CD8-positive, alpha-beta memory T cell (primary cell): ENCODE measurements around the gene SELENOT. TPM values are rescaled to one million over a fixed set of nuclear protein-coding genes. Genes with fewer than 3 reads are reported as not detected.

Experiments used
- CTCF ChIA-PET: fragments of 350-600 bp; sonication (Branson Sonifier 250); formaldehyde crosslinking; loops from one replicate; lab custom pipeline; 2021; ENCODE audit warnings: antibody characterized with exemption; lab: Charles Lee
- POLR2A ChIA-PET: fragments of 350-600 bp; sonication (Branson Sonifier 250); formaldehyde crosslinking; loops from one replicate; lab custom pipeline; 2021; ENCODE audit warnings: antibody characterized with exemption; lab: Charles Lee
- DNase-seq, 5 donors: peaks; one replicate each; pipeline versions ENCODE4 v3.0.0 to v3.0.0-alpha.2; 2020 to 2022; ENCODE audit warnings: mixed read lengths in 1 of 5
- H3K27ac ChIP-seq: one replicate; pipeline ENCODE4 v1.7.0; 2013; ENCODE audit warnings: low read depth, mild to moderate bottlenecking, low read length, moderate library complexity
- H3K27me3 ChIP-seq: 2 replicates; pipeline ENCODE4 v1.7.0; 2013; ENCODE audit warnings: low read length, mild to moderate bottlenecking; ENCODE audit not compliant: insufficient read depth, poor library complexity, severe bottlenecking
- H3K36me3 ChIP-seq: 2 replicates; pipeline ENCODE4 v1.7.0; 2013; ENCODE audit warnings: mild to moderate bottlenecking, low read length, moderate library complexity; ENCODE audit not compliant: insufficient read depth
- H3K4me1 ChIP-seq: 2 replicates; pipeline ENCODE4 v1.7.0; 2013; ENCODE audit warnings: mild to moderate bottlenecking, low read length, moderate library complexity; ENCODE audit not compliant: insufficient read depth
- H3K4me3 ChIP-seq: 2 replicates; pipeline ENCODE4 v1.7.0; 2013; ENCODE audit warnings: mild to moderate bottlenecking, low read length
- H3K9me3 ChIP-seq: 2 replicates; pipeline ENCODE4 v1.7.0; 2013; ENCODE audit warnings: mild to moderate bottlenecking, low read length
- H3K27ac Mint-ChIP-seq, 8 donors: one replicate each; pipeline ENCODE4 v1.8.0; 2020 to 2021; ENCODE audit warnings: mixed read lengths in 8 of 8, mild to moderate bottlenecking in 6 of 8, inconsistent platforms in 3 of 8, moderate library complexity in 3 of 8
- H3K27me3 Mint-ChIP-seq, 2 donors: one replicate each; pipeline ENCODE4 v1.8.0; 2020 to 2021; ENCODE audit warnings: mixed read lengths in 2 of 2, mild to moderate bottlenecking in 1 of 2, moderate library complexity in 1 of 2
- H3K36me3 Mint-ChIP-seq, 3 donors: one replicate each; pipeline ENCODE4 v1.8.0; 2020 to 2021; ENCODE audit warnings: mixed read lengths in 3 of 3, inconsistent platforms in 1 of 3, mild to moderate bottlenecking in 1 of 3
- H3K4me1 Mint-ChIP-seq, 3 donors: one replicate each; pipeline ENCODE4 v1.8.0; 2020 to 2021; ENCODE audit warnings: mixed read lengths in 3 of 3, inconsistent platforms in 1 of 3, mild to moderate bottlenecking in 1 of 3
- H3K4me3 Mint-ChIP-seq, 7 donors: one replicate each; pipeline ENCODE4 v1.8.0; 2020 to 2021; ENCODE audit warnings: mixed read lengths in 7 of 7, mild to moderate bottlenecking in 6 of 7, moderate library complexity in 4 of 7, inconsistent platforms in 2 of 7
- H3K9me3 Mint-ChIP-seq, 5 donors: one replicate each; pipeline ENCODE4 v1.8.0; 2020 to 2022; ENCODE audit warnings: mixed read lengths in 5 of 5, mild to moderate bottlenecking in 3 of 5, moderate library complexity in 2 of 5, inconsistent platforms in 1 of 5
- polyA plus RNA-seq: library from polyadenylated mRNA; unstranded; fragments of 300-500 nt; fragmentation: Illumina TruSeq; gene quantifications from one replicate; pipeline ENCODE4 v1.2.3, GENCODE V29; 2021
- total RNA-seq, 2 experiments: library from RNA; stranded (reverse); gene quantifications; one replicate each; pipeline ENCODE4 v1.2.3, GENCODE V29; 2021

The SELENOT gene
- total and polyA plus RNA-seq, 3 experiments from 2014 or later, result 158 to 311 (median 162) TPM

DNA sequence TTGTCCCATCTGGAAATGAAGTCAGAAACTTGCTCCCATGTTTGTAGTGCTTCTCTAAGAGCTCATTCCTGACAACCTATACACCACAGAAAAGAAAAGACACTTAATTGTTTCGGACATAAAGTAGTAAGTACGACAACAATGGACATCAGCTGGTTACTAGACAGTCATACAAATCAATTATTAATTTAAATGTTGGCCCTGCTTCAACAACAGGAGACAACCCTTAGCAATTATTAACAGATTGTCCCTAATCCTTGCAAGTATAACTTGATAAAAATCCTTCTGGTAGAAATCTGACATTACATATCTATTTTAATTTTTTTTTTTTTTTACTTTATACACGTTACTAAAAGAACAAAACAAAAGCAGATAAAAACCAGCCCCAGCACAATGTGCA is 70.8 kb downstream of the SELENOT start:
- H3K9me3 ChIP-seq, result no peaks in the 10 kb centered on the region
- H3K36me3 ChIP-seq, result no peaks in the 10 kb centered on the region
- Mint-ChIP-seq H3K36me3 (peaks cover 0 to 10% (median 4%) of the 10 kb centered on the region in 3 donors), H3K27ac (no peak overlapping the region), H3K9me3 (peaks cover 11 to 22% (median 16%) of the 10 kb centered on the region in 5 donors), H3K4me3 (no peak overlapping the region), H3K4me1 (no peaks in the 10 kb centered on the region), H3K27me3 (peaks cover 0 to 6% of the 10 kb centered on the region in 2 donors)
- ChIA-PET CTCF (interaction anchor here (1.1 kb wide), 1 partner anchor 30 kb away, joined by 4 read pairs; the partner anchor contains the start of gene ERICH6), POLR2A (no interaction called here)
- H3K27me3 ChIP-seq, result peaks cover 3% of the 10 kb centered on the region
- no peak overlapping the region for H3K27ac ChIP-seq
- no peak for DNase-seq
- no peaks in the 10 kb centered on the region for H3K4me1 ChIP-seq
- H3K4me3 ChIP-seq, result no peak overlapping the region

DNA sequence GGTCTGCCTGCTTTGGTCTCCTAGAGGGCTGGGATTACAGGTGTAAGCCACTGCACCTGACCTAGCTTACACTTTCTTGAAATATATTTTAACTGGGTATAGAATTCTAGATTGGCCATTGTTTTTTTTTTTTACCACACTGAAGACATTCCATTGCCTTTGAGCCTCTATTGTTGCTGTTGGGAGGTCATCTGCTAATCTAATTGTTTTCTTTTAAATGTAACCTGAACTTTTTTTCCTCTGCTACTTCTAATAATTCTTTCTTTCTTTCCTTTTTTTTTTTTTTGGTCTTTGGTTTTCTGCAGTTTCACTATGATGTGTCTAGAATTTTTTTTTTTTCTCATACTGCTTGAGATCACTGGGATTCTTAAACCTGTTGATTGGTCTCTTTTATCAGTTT is 72.5 kb downstream of the SELENOT start:
- no peak for DNase-seq
- Mint-ChIP-seq H3K9me3 (peaks cover 11 to 22% (median 16%) of the 10 kb centered on the region in 5 donors), H3K27me3 (peaks cover 0 to 1% of the 10 kb centered on the region in 2 donors), H3K4me3 (no peak overlapping the region), H3K4me1 (peaks cover 1 to 3% (median 3%) of the 10 kb centered on the region in 3 donors), H3K27ac (no peak overlapping the region), H3K36me3 (peaks cover 0 to 10% (median 4%) of the 10 kb centered on the region in 3 donors)
- Histone ChIP-seq H3K27ac (no peak overlapping the region), H3K9me3 (no peaks in the 10 kb centered on the region), H3K36me3 (no peaks in the 10 kb centered on the region), H3K4me1 (no peaks in the 10 kb centered on the region), H3K4me3 (no peak overlapping the region), H3K27me3 (no peaks in the 10 kb centered on the region)
- POLR2A ChIA-PET, result no interaction called here
- CTCF ChIA-PET, result no interaction called here

Other genes with a start within 250 kb of the SELENOT start
- gene TSC22D2, start 195.0 kb upstream of the SELENOT start, total RNA-seq, result 10 to 100 TPM; 20.9 to 22.3 TPM
- gene TSC22D2, start 195.0 kb upstream of the SELENOT start, polyA plus RNA-seq, result 11.9 TPM
- gene SERP1, start 56.8 kb upstream of the SELENOT start, total RNA-seq, result 100 to 1,000 TPM; 127 to 135 TPM
- gene SERP1, start 56.8 kb upstream of the SELENOT start, polyA plus RNA-seq, result 156 TPM
- 100 to 1,000 TPM; 128 to 131 TPM for gene EIF2A, start 56.5 kb upstream of the SELENOT start, total RNA-seq
- gene EIF2A, start 56.5 kb upstream of the SELENOT start, polyA plus RNA-seq, result 41.5 TPM
- gene ERICH6, start 100.6 kb downstream of the SELENOT start, total RNA-seq, result under 1 TPM in 1 of 2 experiments, not detected in 1; 0.39 TPM
- not detected for gene ERICH6, start 100.6 kb downstream of the SELENOT start, polyA plus RNA-seq
- gene SIAH2, start 159.8 kb downstream of the SELENOT start, total RNA-seq, result 100 to 1,000 TPM; 111 to 115 TPM
- gene SIAH2, start 159.8 kb downstream of the SELENOT start, polyA plus RNA-seq, result 48.1 TPM